HCT116 (cell line): ENCODE data around the gene PRKAA1. TPM values are rescaled to one million over a fixed set of nuclear protein-coding genes. Genes with fewer than 3 reads are reported as not detected.

Source experiments
- ATAC-seq: fragments of 200-7000 bp; cut with Tn5 transposase; 2 replicates; pipeline ENCODE4 v1.9.1; 2020; ENCODE audit warnings: mild to moderate bottlenecking, moderate library complexity
- BruUV-seq: library from RNA; stranded (reverse); fragments of 400-500 nt; replicated peaks from 2 replicates; lab custom pipeline; 2021; lab: Mats Ljungman, UMichigan
- CTCF ChIA-PET: fragments of 300-600 bp; sonication (Branson Sonifier 250); formaldehyde crosslinking; loops from one replicate; lab custom pipeline; 2021; ENCODE audit warnings: antibody characterized with exemption; lab: Charles Lee
- POLR2A ChIA-PET: fragments of 300-600, 350-600 bp; sonication (Branson Sonifier 250); formaldehyde crosslinking; loops from one replicate; lab custom pipeline; 2021; ENCODE audit warnings: antibody characterized with exemption; lab: Charles Lee
- RAD21 ChIA-PET, 2 experiments: fragments of 300-600 bp; sonication (Branson Sonifier 250); formaldehyde crosslinking; loops; one replicate each; lab custom pipeline; 2023; ENCODE audit warnings: low total read pairs in 2 of 2; ENCODE audit not compliant: uncharacterized antibody in 2 of 2, unreplicated experiment in 2 of 2, low non-redundant PET in 1 of 2; lab: Charles Lee
- DNase-seq: peaks from one replicate; pipeline ENCODE4 v3.0.0-alpha.2; 2010; ENCODE audit warnings: low read depth, low spot score
- H2AFZ ChIP-seq: fragments of 200-600 bp; shearing (Covaris generic), sonication (generic); 2 replicates; pipeline ENCODE4 v1.6.1; 2017; ENCODE audit warnings: low read depth, mixed run types, mixed read lengths, antibody characterized with exemption, low read length; ENCODE audit not compliant: poor library complexity, severe bottlenecking
- H3K27ac ChIP-seq: 2 replicates; pipeline ENCODE4 v1.5.1; 2012; ENCODE audit warnings: low read depth, low read length
- H3K27me3 ChIP-seq: fragments of 200-600 bp; sonication (generic); 2 replicates; pipeline ENCODE4 v1.6.1; 2016; ENCODE audit warnings: mixed run types, low read length, mixed read lengths; ENCODE audit not compliant: insufficient read depth
- H3K36me3 ChIP-seq, 2 experiments: fragments of 200-500 bp in 1 of 2; fragments of 200-600 bp in 1 of 2; sonication (Bioruptor generic) in 1 of 2; sonication (generic) in 1 of 2; 2 replicates each; pipeline versions ENCODE4 v1.5.1 to v1.6.1; 2014 to 2016; ENCODE audit warnings: low read length in 2 of 2, inconsistent platforms in 1 of 2, mixed read lengths in 1 of 2, mixed run types in 1 of 2; ENCODE audit not compliant: insufficient read depth in 2 of 2, control insufficient read depth in 1 of 2
- H3K4me1 ChIP-seq, 2 experiments: fragments of 200-600 bp in 1 of 2; sonication (generic) in 1 of 2; 2 replicates each; pipeline versions ENCODE4 v1.5.1 to v1.6.1; 2012 to 2017; ENCODE audit warnings: low read length in 2 of 2, inconsistent platforms in 1 of 2, mild to moderate bottlenecking in 1 of 2, mixed read lengths in 1 of 2, mixed run types in 1 of 2, moderate library complexity in 1 of 2; ENCODE audit not compliant: insufficient read depth in 2 of 2, control insufficient read depth in 1 of 2
- H3K4me2 ChIP-seq: fragments of 200-600 bp; sonication (generic); 2 replicates; pipeline ENCODE4 v1.6.1; 2017; ENCODE audit warnings: mixed run types, low read length, mixed read lengths
- H3K4me3 ChIP-seq, 2 experiments: fragments of 200-600 bp in 1 of 2; sonication (generic) in 1 of 2; replicated peaks in 1 of 2; 2 replicates each; pipeline ENCODE4 v1.5.1; 2011 to 2016; ENCODE audit warnings: low read length in 2 of 2, control low read depth in 1 of 2, low read depth in 1 of 2, mild to moderate bottlenecking in 1 of 2, mixed read lengths in 1 of 2, mixed run types in 1 of 2
- H3K79me2 ChIP-seq: fragments of 200-600 bp; sonication (generic); 2 replicates; pipeline ENCODE4 v1.6.1; 2017; ENCODE audit warnings: mild to moderate bottlenecking, mixed run types, low read length, moderate library complexity, mixed read lengths; ENCODE audit not compliant: insufficient read depth
- H3K9ac ChIP-seq: fragments of 200-600 bp; sonication (generic); 2 replicates; pipeline ENCODE4 v1.6.1; 2016; ENCODE audit warnings: low read length, mixed read lengths
- H3K9me2 ChIP-seq: fragments of 200-600 bp; sonication (generic), shearing (Covaris generic); 2 replicates; pipeline ENCODE4 v1.6.1; 2017; ENCODE audit warnings: mixed run types, mild to moderate bottlenecking, moderate library complexity; ENCODE audit not compliant: insufficient read depth
- H3K9me3 ChIP-seq, 2 experiments: fragments of 200-500 bp in 1 of 2; fragments of 200-600 bp in 1 of 2; sonication (Bioruptor generic) in 1 of 2; sonication (generic) in 1 of 2; 2 replicates each; pipeline ENCODE4 v1.6.1; 2014 to 2017; ENCODE audit warnings: low read length in 2 of 2, mixed read lengths in 2 of 2, inconsistent platforms in 1 of 2, low read depth in 1 of 2, mild to moderate bottlenecking in 1 of 2, mixed run types in 1 of 2, moderate library complexity in 1 of 2; ENCODE audit not compliant: control insufficient read depth in 1 of 2, insufficient read depth in 1 of 2
- H4K20me1 ChIP-seq: fragments of 200-600 bp; sonication (generic), shearing (Covaris generic); 2 replicates; pipeline ENCODE4 v1.6.1; 2017; ENCODE audit warnings: mixed run types, mild to moderate bottlenecking, moderate library complexity; ENCODE audit not compliant: insufficient read depth
- CEBPB ChIP-seq: IDR thresholded peaks from 2 replicates; pipeline ENCODE4 v1.6.1; 2012; ENCODE audit warnings: low read depth
- EGR1 ChIP-seq: IDR thresholded peaks from 2 replicates; pipeline ENCODE4 v1.6.1; 2012; ENCODE audit warnings: low read depth
- ELF1 ChIP-seq: IDR thresholded peaks from 2 replicates; pipeline ENCODE4 v1.6.1; 2012; ENCODE audit warnings: low read depth, borderline replicate concordance
- EZH2 ChIP-seq: fragments of 200-600 bp; sonication (generic); IDR thresholded peaks from 2 replicates; pipeline ENCODE4 v1.6.1; 2017; ENCODE audit warnings: antibody characterized with exemption, mixed run types
- EZH2phosphoT487 ChIP-seq: fragments of 200-600 bp; IDR thresholded peaks from 2 replicates; pipeline ENCODE4 v1.6.1; 2018; ENCODE audit warnings: antibody characterized with exemption, borderline replicate concordance
- FOSL1 ChIP-seq: IDR thresholded peaks from 2 replicates; pipeline ENCODE4 v1.6.1; 2012; ENCODE audit warnings: low read depth
- JUND ChIP-seq: IDR thresholded peaks from 2 replicates; pipeline ENCODE4 v1.6.1; 2012
- MAX ChIP-seq: IDR thresholded peaks from 2 replicates; pipeline ENCODE4 v1.6.1; 2012
- POLR2A ChIP-seq: IDR thresholded peaks from 2 replicates; pipeline ENCODE4 v1.7.0; 2011; ENCODE audit warnings: borderline replicate concordance; ENCODE audit not compliant: insufficient read depth, insufficient read length; ENCODE audit errors: extremely low read depth
- RAD21 ChIP-seq: IDR thresholded peaks from 2 replicates; pipeline ENCODE4 v1.6.1; 2012; ENCODE audit warnings: low read depth, mild to moderate bottlenecking
- SIN3A ChIP-seq: IDR thresholded peaks from 2 replicates; pipeline ENCODE4 v1.6.1; 2012; ENCODE audit warnings: low read depth
- SP1 ChIP-seq: IDR thresholded peaks from 2 replicates; pipeline ENCODE4 v1.6.1; 2012; ENCODE audit warnings: low read depth
- TCF7L2 ChIP-seq: IDR thresholded peaks from 2 replicates; pipeline ENCODE4 v1.7.0; 2011; ENCODE audit warnings: borderline replicate concordance, inconsistent platforms; ENCODE audit not compliant: insufficient read depth, insufficient read length; ENCODE audit errors: extremely low read depth
- ZBTB33 ChIP-seq: IDR thresholded peaks from 2 replicates; pipeline ENCODE4 v1.6.1; 2011; ENCODE audit warnings: mild to moderate bottlenecking, low read length, moderate library complexity; ENCODE audit not compliant: insufficient replicate concordance; ENCODE audit errors: extremely low read depth
- ZFX ChIP-seq: fragments of 450-650 bp; IDR thresholded peaks from 2 replicates; pipeline ENCODE4 v1.6.1; 2017
- ZNF274 ChIP-seq: fragments of 200-500 bp; sonication (Bioruptor generic); IDR thresholded peaks from 2 replicates; pipeline ENCODE4 v1.6.1; 2014; ENCODE audit warnings: mild to moderate bottlenecking, low read depth, low read length, inconsistent platforms
- intact Hi-C: fragments of 100-400 bp; cut with micrococcal nuclease; formaldehyde crosslinking; loops from 2 replicates; pipeline ENCODE4 v1.10.0; 2022
- total RNA-seq: library from RNA; stranded (reverse); gene quantifications from one replicate; pipeline ENCODE4 v1.2.1, GENCODE V29; 2021; ENCODE audit not compliant: unreplicated experiment

PRKAA1 gene
- total RNA-seq, 1 experiment from 2014 or later = 53.5 TPM

- BruUV-seq = no TSS peak
- CTCF ChIA-PET = no interaction called here
- Histone ChIP-seq H2AFZ (no peak overlapping the region), H3K4me2 (no peak overlapping the region), H3K27me3 (no peaks in the 10 kb centered on the region), H3K9me3 (no peaks in the 10 kb centered on the region), H3K27ac (no peak overlapping the region), H3K9ac (no peak overlapping the region), H4K20me1 (no peaks in the 10 kb centered on the region), H3K4me1 (no peaks in the 10 kb centered on the region), H3K79me2 (no peaks in the 10 kb centered on the region), H3K9me2 (no peaks in the 10 kb centered on the region)
- RAD21 ChIA-PET = no interaction called here
- no peak for ATAC-seq
- no peak for DNase-seq
- intact Hi-C loops = no loop called here
- no peak for TF ChIP-seq EZH2phosphoT487
- TF ChIP-seq, all 23 proteins: peak for 0
- no peak overlapping the region for H3K4me3 ChIP-seq
- POLR2A ChIA-PET = no interaction called here
- H3K36me3 ChIP-seq = no peaks in the 10 kb centered on the region; a peak in 1 of 4 replicates
Observed at GRCh38 chr5:40743771-40744170, 54.4 kb downstream of the PRKAA1 start.

- intact Hi-C loops = loop anchor here (5.0 to 10.0 kb wide), 2 partner anchors 1161 to 1524 kb away; partner anchors contain the start of gene FYB1
- Histone ChIP-seq H3K9ac (no peak overlapping the region), H3K27me3 (no peaks in the 10 kb centered on the region), H3K79me2 (no peaks in the 10 kb centered on the region), H4K20me1 (no peaks in the 10 kb centered on the region), H3K36me3 (no peaks in the 10 kb centered on the region), H3K27ac (no peak overlapping the region), H2AFZ (no peak overlapping the region), H3K9me2 (no peaks in the 10 kb centered on the region), H3K4me1 (peaks cover 0 to 17% of the 10 kb centered on the region in 2 experiments; a peak in 1 of 4 replicates), H3K9me3 (no peaks in the 10 kb centered on the region), H3K4me3 (no peak overlapping the region), H3K4me2 (no peak overlapping the region)
- ATAC-seq (no peak), DNase-seq (no peak)
- TF ChIP-seq ZNF274 = no peak
- no peak for TF ChIP-seq FOSL1
- no peak for TF ChIP-seq JUND
- TF ChIP-seq SIN3A = no peak
- TF ChIP-seq MAX = no peak
- no peak for TF ChIP-seq ZFX
- TF ChIP-seq ZBTB33 = no peak
- TF ChIP-seq SP1 = no peak
- TF ChIP-seq TCF7L2 = no peak
- no peak for TF ChIP-seq EZH2
- TF ChIP-seq CEBPB = no peak
- no peak for TF ChIP-seq EGR1
- no peak for TF ChIP-seq ELF1
- no peak for TF ChIP-seq EZH2phosphoT487
- TF ChIP-seq POLR2A = no peak
- TF ChIP-seq RAD21 = no peak
- CTCF ChIA-PET = no interaction called here
- no TSS peak for BruUV-seq
- RAD21 ChIA-PET = no interaction called here
- POLR2A ChIA-PET = no interaction called here
Observed at GRCh38 chr5:40738502-40738901, 59.7 kb downstream of the PRKAA1 start.
